Activated CD8-positive, alpha-beta memory T cell treated with anti-CD3 and anti-CD28 coated beads, Interleukin-2, amount 50 U/mL, for 4 hours (primary cell): ENCODE measurements around the gene PARP14.
"Not testable (repeated sequence)": the region's sequence is repeated elsewhere in the genome, so short reads cannot be mapped to it uniquely, and the experiment has no call there.

Experiments
- DNase-seq: peaks from one replicate; pipeline ENCODE4 v3.0.0-alpha.2; 2020

Gene PARP14

GRCh38 chr3:122678506-122678905 lies 2.1 kb upstream of the PARP14 start:
- no peak for DNase-seq

- peak; percentile 82 for DNase-seq
These were observed 1.4 kb upstream of the PARP14 start for GRCh38 chr3:122679085-122679881.

GRCh38 chr3:122679882-122680474 lies 661 bp upstream of the PARP14 start:
- no peak for DNase-seq

DNA sequence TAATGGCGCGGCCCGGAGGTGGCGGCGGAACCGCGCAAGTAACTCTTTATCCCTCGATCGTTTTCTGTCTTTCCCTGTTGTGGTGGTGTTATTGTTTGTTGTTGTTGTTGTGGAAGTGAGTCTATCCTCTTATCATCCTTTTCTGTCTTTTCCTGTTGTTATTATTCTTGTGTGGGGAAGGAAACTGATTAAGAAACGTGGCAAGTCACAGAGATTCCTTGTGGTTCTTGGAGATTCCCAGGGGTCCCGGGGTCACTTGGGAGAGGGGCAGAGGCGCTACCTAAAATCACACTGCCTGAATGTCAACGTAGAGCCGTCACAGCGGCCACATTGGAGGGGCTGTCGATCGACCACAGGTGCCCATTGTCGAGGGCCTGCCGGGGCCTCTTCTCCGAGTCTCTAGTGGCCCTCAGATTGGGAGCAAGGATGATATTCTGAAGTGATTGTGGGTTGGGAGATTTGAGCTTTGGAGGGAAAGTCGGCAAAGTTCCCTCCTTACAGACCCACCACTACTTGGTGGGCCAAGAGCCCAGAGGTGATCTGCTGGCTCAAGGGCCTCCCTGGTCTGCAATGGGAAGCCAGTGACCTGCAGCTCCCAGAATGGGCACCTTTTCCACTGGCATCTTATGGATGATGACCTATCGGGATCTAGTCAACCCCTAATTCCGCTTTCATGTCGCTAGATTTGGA lies 790 bp downstream of the PARP14 start:
- no peak for DNase-seq

GRCh38 chr3:122681974-122682409 lies 1.4 kb downstream of the PARP14 start:
- DNase-seq, result no peak

DNA sequence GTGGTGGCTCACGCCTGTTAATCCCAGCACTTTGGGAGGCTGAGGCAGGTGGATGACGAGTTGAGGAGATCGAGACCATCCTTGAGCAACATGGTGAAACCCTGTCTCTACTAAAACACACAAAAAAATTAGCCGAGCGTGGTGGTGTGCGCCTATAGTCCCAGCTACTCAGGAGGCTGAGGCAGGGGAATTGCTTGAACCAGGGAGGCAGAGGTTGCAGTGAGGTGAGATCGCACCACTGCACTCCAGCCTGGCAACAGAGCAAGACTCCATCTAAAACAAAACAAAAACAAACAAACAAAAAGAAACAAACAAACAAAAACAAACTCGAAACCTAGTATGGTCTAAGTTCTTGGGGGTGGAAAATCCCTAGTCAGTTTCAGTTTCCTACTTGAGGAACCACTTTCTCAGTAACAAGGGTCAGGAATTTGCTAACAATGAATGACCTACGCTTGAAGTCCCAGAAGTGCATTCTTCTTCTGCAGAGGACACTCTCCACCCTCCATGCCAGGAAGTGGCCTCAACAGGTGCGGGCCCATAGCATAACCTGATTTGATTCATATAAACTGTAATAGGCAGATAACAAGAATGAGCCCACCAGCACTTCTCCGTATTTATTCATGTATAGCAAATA lies 2.3 kb downstream of the PARP14 start:
- not testable (repeated sequence) for DNase-seq

DNA sequence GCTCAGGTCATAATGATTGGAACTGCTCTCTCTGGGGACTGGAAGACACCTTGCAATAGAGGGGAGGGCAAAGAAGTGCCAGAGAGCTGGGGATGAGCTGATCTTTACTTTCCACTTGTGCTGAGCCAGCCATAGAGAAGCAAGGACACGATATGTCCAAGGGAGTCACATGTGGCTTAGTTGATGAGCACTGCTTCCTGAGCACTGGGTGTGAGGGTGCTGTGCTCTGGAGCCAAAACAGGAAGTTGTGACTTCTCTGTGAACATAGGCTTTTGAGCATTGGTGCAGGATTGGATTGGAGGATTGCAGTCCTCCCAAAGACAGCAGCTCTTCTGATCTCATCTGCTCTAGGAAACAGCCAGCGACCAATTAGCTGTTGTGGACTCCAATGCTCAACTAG lies 6.7 kb downstream of the PARP14 start:
- DNase-seq, result no peak

DNA sequence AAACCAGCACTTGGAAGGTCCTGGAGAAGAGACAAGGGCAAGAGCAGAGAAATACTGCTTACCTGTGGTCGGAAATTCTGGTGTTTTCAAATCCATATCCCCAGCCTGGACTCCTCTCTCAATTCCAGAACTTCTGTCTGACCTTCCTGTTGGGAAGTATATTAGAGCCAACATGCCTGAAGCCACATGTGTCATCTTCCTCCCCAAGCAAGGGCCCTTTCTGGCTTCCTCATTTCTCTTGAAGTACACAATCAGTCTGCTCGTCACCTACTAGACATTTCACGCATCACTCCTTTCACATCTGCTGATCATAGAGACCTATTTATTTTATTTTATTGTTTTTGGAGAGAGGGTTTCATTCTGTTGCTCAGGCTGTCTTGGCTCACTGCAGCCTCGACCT lies 8.4 kb downstream of the PARP14 start:
- no peak for DNase-seq

DNA sequence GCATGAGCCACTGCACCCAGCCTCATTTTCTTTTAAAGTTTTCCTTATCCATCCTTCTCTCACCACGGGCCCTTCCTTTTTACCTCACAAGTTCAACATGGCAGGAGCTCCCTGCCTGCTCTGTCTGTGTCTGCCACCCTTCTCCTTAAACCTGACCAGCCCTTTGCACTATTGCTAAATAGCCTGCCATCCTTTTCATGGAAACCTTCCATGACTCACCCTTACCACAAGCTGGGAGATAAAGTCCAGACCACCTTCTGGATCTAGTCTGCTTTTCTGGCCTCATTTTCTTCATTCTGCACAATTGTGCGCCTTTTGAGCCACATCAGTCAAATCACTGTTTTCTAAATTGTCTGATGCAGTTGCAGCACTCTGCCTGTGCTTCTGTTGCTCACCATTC lies 8.9 kb downstream of the PARP14 start:
- DNase-seq, result no peak

DNA sequence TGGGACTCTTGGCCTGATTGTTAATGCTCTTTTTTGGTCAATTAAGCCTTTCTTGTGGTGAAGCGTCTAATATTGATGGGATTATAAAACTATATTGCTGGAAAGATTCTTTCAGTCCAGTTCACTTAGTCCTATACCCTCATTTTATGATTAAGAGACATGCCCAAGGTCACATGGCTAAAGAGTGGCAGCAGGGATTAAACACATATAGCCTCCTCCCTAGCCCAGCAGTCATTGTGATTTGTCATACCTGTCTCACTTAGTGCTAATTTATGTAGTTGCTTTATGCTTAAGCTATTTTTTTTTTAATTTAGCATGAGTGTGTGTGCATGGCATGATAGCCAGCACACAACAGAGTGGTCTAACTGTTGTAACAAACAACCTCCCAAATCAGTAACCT lies 9.5 kb downstream of the PARP14 start:
- DNase-seq, result no peak

DNA sequence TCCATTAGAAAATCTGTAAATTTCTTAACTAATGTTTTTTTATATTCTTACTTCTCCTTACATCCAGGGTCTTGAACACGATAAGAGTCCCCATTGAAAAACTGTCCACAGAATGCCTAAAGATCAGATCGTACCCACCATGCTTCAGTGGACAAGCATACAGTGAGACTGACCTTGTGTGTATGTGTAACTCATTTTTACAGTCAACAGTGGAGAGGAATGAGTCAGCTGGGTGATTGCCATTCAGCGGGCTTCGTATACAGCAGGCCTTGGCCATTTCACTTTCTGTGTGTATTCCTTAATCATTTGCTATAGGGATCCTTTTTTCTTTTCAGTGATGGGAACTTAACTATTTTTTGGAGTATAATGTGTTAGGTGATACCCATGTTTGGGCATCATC lies 10.6 kb downstream of the PARP14 start:
- no peak for DNase-seq

DNA sequence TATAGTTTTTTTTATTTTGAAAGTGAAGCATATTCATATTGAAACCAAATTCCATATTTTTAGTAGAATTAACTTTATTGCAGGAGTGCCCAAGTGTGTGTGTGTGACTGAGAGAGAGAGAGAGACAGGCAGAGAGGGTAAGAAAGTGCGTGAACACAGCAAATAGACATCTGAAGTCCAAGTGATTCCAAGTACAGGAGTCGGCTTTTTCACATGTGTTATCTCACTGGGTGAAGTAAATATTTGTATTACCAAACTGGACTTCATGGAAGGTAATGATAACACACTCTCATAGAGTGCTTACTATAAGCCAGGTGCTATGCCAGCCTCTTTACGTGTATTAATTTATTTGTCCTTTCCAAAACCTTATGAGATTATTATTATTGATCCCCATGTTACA lies 12.0 kb downstream of the PARP14 start:
- no peak for DNase-seq

- no peak for DNase-seq
These were observed 14.3 kb downstream of the PARP14 start for GRCh38 chr3:122694966-122695365.

GRCh38 chr3:122695927-122696561 lies 15.4 kb downstream of the PARP14 start:
- no peak for DNase-seq

- DNase-seq, result no peak
These were observed 17.4 kb downstream of the PARP14 start for GRCh38 chr3:122697952-122698620.

GRCh38 chr3:122700193-122700592 lies 19.6 kb downstream of the PARP14 start:
- DNase-seq, result no peak

- DNase-seq, result no peak
These were observed 24.7 kb downstream of the PARP14 start for GRCh38 chr3:122705379-122705778.

DNA sequence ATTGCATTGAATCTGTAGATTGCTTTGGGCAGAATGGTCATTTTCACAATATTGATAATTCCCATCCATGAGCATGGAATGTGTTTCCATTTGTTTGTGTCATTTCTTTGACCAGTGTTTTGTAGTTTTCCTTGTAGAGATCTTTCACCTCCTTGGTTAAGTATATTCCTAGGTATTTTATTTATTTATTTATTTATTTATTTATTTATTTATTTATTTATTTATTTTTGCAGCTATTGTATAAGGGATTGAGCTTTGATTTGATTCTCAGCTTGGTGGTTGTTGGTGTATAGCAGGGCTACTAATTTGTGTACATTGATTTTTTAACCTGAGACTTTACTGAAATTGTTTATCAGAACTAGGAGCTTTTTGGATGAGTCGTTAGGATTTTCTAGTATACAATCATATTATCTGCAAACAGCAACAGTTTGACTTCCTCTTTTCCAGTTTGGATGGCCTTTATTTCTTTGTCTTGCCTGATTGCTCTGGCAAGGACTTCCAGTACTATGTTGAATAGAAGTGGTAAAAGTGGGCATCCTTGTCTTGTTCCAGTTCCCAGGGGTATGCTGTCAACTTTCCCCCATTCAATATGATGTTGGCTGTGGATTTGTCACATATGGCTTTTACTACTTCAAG lies 30.1 kb downstream of the PARP14 start:
- DNase-seq, result not testable (repeated sequence)

GRCh38 chr3:122714273-122714672 lies 33.6 kb downstream of the PARP14 start:
- no peak for DNase-seq

DNA sequence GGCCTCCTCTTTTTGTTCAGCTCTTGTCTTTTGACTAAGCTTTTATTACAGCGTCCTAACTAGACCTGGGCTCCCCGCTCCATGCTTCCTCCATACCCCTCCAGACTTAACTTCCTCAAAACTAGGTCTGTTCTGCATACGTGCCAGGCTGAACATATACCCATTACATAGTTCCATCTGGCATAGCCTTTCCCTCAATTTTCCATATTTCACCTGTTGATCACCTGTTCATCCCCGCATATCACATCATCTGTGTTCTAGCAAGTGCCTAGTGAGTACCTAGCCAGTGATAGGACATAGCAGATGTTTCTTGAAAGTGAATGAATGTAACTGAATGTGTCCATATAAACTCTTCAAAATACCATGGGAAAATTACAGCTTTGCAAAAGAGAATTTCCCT lies 36.0 kb downstream of the PARP14 start:
- DNase-seq, result no peak

- no peak for DNase-seq
These were observed 38.8 kb downstream of the PARP14 start for GRCh38 chr3:122719273-122719921.
